HUES48 (cell line): ENCODE data around the gene TMEM14C.
"Not testable (repeated sequence)": the region's sequence is repeated elsewhere in the genome, so short reads cannot be mapped to it uniquely, and the experiment has no call there.

Source experiments
- H3K27ac ChIP-seq: one replicate; pipeline ENCODE4 v1.7.0; 2013; ENCODE audit warnings: low read depth, low read length, inconsistent platforms
- H3K27me3 ChIP-seq: 2 replicates; pipeline ENCODE4 v1.6.1; 2013; ENCODE audit warnings: mild to moderate bottlenecking, low read length; ENCODE audit not compliant: control insufficient read depth, insufficient read depth
- H3K36me3 ChIP-seq: 2 replicates; pipeline ENCODE4 v1.6.1; 2013; ENCODE audit warnings: low read length; ENCODE audit not compliant: control insufficient read depth, insufficient read depth
- H3K4me1 ChIP-seq: 2 replicates; pipeline ENCODE4 v1.6.1; 2013; ENCODE audit warnings: mild to moderate bottlenecking, low read length; ENCODE audit not compliant: control insufficient read depth, insufficient read depth
- H3K4me3 ChIP-seq: 2 replicates; pipeline ENCODE4 v1.5.1; 2013; ENCODE audit warnings: mild to moderate bottlenecking, low read depth, low read length
- H3K9ac ChIP-seq: 2 replicates; pipeline ENCODE4 v1.6.1; 2013; ENCODE audit warnings: mild to moderate bottlenecking, low read depth, low read length, moderate library complexity
- H3K9me3 ChIP-seq: 2 replicates; pipeline ENCODE4 v1.6.1; 2013; ENCODE audit warnings: low read length; ENCODE audit not compliant: control insufficient read depth, insufficient read depth

The TMEM14C gene

DNA sequence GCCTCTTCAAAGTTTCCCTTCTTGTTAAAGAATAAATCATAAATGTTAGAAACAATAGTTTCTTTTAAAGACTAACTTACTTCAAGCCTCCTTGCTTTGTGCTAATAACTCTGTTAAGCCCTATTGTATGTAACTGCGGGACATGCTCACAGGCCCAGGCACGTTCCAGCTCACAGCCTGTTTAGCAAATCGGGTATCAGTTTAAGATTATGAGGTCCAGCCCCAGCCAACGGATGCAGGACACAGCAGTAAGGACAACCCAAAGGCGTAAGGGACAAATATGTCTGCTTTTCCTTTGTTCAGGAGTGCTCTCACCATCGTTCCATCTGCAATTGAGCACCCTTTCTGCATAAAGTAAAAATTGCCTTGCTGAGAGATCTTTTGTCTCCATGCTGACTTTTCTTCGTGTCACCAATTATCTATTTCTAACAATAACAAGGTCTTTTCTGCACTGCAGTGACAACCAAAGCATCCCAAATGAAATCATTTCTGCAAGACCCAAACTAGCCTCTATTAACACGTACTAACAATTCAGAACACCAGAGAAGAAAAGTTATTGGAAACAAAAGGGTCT lies 29.8 kb upstream of the TMEM14C start:
- H3K27me3 ChIP-seq, result no peaks in the 10 kb centered on the region
- peaks cover 6% of the 10 kb centered on the region; the same call in 1 of the 2 replicates for H3K4me1 ChIP-seq
- no peaks in the 10 kb centered on the region for H3K9me3 ChIP-seq
- no peak overlapping the region for H3K9ac ChIP-seq
- H3K4me3 ChIP-seq, result peak overlapping the region; percentile 98
- H3K27ac ChIP-seq, result peak overlapping the region; percentile 30
- H3K36me3 ChIP-seq, result peaks cover 17% of the 10 kb centered on the region

DNA sequence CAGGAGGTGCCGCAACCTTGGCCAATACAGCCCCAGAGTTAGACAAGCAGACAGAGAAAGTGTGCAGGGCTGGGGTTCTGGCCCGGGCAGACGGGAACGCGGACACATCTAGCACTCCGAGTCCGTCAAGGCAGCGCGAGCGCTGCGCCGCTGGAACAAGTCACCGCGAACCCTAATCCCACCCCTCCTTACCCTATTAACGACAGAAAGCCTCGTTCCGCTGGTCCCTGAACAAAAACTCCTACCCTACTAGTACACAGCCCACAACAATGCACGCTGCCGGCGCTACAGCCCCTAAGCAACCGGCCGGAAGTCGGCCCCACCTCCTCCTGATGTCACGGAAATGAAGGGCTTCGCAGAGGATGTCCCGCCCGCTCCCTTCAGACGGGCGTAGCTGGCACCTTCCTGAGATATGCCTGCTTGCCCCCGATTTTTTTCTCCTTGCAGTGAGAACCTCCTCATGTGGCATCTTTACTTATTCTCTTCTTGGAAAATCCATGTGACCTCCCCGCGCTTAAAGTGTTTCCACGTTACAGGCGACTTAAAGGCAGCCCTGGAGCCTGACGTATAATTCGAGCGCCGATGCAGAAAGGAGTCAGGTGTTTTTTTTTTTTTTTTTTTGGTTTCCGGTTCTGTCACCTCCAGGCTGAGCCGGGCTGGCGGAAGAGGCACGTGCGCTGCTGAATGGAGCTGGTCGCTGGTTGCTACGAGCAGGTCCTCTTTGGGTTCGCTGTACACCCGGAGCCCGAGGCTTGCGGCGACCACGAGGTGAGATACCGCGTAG lies 28.4 kb upstream of the TMEM14C start, which contains the start of the genes C6orf52 and PAK1IP1:
TSS of gene C6orf52 (minus strand) at position 315 of the 784 bp plus-strand sequence. CDS start 7,066 bp downstream, outside the sequence.
TSS of gene PAK1IP1 (plus strand) at position 671 of the 784 bp plus-strand sequence. CDS start at position 685, 14 bp downstream.
- Histone ChIP-seq H3K27ac (peak within 1 kb of the TSS; percentile 98), H3K9ac (peak within 1 kb of the TSS; percentile 97), H3K4me1 (peaks cover 6% of the 10 kb centered on the region; the same call in 1 of the 2 replicates), H3K27me3 (no peaks in the 10 kb centered on the region), H3K9me3 (no peaks in the 10 kb centered on the region), H3K36me3 (peaks cover 31% of the 10 kb centered on the region), H3K4me3 (peak within 1 kb of the TSS; percentile 98)

DNA sequence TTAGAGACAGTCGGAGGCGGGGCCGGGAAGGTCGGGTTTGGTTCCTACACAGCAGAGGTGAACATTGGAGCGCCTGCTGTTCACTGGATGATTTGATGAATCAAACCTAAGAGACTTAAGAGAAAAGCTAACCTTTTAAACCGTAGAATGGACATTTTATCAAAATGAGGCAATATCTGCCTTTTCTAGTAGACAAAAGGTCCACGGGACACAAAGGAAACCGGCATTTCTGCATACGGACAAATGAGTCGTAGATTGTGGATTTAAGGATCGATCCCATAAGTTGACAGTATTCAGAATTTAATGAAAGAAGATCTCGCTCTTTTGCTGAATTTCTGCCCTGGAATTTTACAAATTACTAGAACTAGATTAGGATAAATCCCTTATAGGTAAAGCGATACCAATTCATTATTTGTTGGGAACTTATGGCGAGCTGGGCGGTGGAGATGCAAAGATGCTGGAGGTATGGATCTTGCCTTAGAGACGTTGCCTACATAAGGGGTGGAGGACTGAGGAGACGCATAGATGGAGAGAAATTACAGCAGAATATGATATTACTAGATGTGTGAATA lies 27.7 kb upstream of the TMEM14C start:
- Histone ChIP-seq H3K9ac (peak overlapping the region; percentile 97), H3K4me3 (peak overlapping the region; percentile 98), H3K36me3 (peaks cover 36% of the 10 kb centered on the region), H3K4me1 (peaks cover 6% of the 10 kb centered on the region; the same call in 1 of the 2 replicates), H3K27me3 (no peaks in the 10 kb centered on the region), H3K27ac (peak overlapping the region; percentile 98), H3K9me3 (no peaks in the 10 kb centered on the region)

- Histone ChIP-seq H3K9ac (no peak overlapping the region), H3K4me1 (peaks cover 6% of the 10 kb centered on the region; the same call in 1 of the 2 replicates), H3K36me3 (peaks cover 51% of the 10 kb centered on the region), H3K27ac (no peak overlapping the region), H3K27me3 (no peaks in the 10 kb centered on the region), H3K4me3 (peak overlapping the region; percentile 98), H3K9me3 (no peaks in the 10 kb centered on the region)
Observed at GRCh38 chr6:10696655-10697054, 26.2 kb upstream of the TMEM14C start.

GRCh38 chr6:10713962-10714361 lies 8.9 kb upstream of the TMEM14C start:
- Histone ChIP-seq H3K27ac (no peak overlapping the region), H3K4me1 (no peaks in the 10 kb centered on the region), H3K9ac (no peak overlapping the region), H3K4me3 (no peak overlapping the region), H3K9me3 (no peaks in the 10 kb centered on the region; the same call in 1 of the 2 replicates), H3K36me3 (peaks cover 20% of the 10 kb centered on the region), H3K27me3 (no peaks in the 10 kb centered on the region)

GRCh38 chr6:10719296-10719963 lies 3.4 kb upstream of the TMEM14C start:
- Histone ChIP-seq H3K4me1 (peaks cover 13% of the 10 kb centered on the region), H3K36me3 (no peaks in the 10 kb centered on the region), H3K27me3 (no peaks in the 10 kb centered on the region), H3K4me3 (no peak overlapping the region), H3K9me3 (no peaks in the 10 kb centered on the region; the same call in 1 of the 2 replicates), H3K9ac (no peak overlapping the region), H3K27ac (no peak overlapping the region)

GRCh38 chr6:10719964-10720264 lies 3.0 kb upstream of the TMEM14C start:
- Histone ChIP-seq H3K9me3 (no peaks in the 10 kb centered on the region; the same call in 1 of the 2 replicates), H3K27ac (no peak overlapping the region), H3K4me3 (no peak overlapping the region), H3K9ac (no peak overlapping the region), H3K4me1 (peaks cover 14% of the 10 kb centered on the region), H3K36me3 (peaks cover 3% of the 10 kb centered on the region; the same call in 1 of the 2 replicates), H3K27me3 (no peaks in the 10 kb centered on the region)

GRCh38 chr6:10720265-10720959 lies 2.5 kb upstream of the TMEM14C start:
- Histone ChIP-seq H3K4me1 (peaks cover 14% of the 10 kb centered on the region), H3K36me3 (peaks cover 8% of the 10 kb centered on the region), H3K9ac (no peak overlapping the region), H3K9me3 (no peaks in the 10 kb centered on the region; the same call in 1 of the 2 replicates), H3K27ac (no peak overlapping the region), H3K27me3 (no peaks in the 10 kb centered on the region), H3K4me3 (no peak overlapping the region)

GRCh38 chr6:10720960-10721849 lies 1.7 kb upstream of the TMEM14C start:
- not testable (repeated sequence) for H3K4me3 ChIP-seq, H3K9ac ChIP-seq, H3K27me3 ChIP-seq, H3K9me3 ChIP-seq, H3K27ac ChIP-seq
- Histone ChIP-seq H3K36me3 (peaks cover 16% of the 10 kb centered on the region), H3K4me1 (peaks cover 14% of the 10 kb centered on the region)
